GM08714 (cell line): Measurements from ENCODE around the gene PYCR2.
"Not testable (repeated sequence)": the region's sequence is repeated elsewhere in the genome, so short reads cannot be mapped to it uniquely, and the experiment has no call there.

ENCODE experiments used
- H3K4me3 ChIP-seq: fragments of 200-500 bp; sonication (Bioruptor generic); 2 replicates; pipeline ENCODE4 v1.5.1; 2014; ENCODE audit warnings: mild to moderate bottlenecking, low read length, inconsistent platforms
- ZNF274 ChIP-seq: IDR thresholded peaks from 2 replicates; pipeline ENCODE4 v1.6.1; 2012; ENCODE audit warnings: mild to moderate bottlenecking, low read depth, low read length

The PYCR2 gene

DNA sequence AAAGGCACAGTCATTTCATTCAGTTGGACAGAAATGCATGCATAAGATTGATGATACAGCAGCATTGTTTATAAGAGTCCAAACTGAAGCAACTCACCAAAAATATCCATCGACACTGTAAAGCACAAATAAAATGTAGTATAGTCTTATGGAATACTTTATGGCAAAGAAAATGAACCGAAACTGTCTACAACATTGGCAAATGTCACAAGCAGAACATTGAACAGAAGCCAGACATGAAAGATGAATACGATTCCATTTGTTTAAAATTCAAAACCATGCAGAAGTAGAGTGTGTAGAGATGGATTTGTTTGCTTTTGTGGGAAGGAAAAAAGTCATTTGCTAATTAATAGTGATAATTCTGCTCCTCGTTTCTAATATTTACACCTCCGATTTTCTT, 27.6 kb downstream of the PYCR2 start:
- TF ChIP-seq ZNF274, result no peak
- H3K4me3 ChIP-seq, result no peak overlapping the region

DNA sequence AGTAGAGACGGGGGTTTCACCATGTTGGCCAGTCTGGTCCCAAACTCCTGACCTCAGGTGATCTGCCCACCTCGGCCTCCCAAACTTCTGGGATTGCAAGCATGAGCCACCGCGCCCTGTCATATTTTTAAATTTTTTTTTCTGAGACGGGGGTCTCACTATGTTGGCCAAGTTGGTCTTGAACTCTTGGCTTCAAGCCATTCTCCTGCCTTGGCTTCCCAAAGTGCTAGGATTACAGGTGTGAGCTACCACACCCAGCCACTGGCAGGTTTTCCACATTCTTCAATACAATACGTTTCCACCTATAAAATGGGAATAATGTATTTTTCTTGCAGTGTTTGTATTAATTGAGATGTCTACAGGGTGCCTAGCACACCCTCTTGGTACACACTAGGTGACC, 31.7 kb downstream of the PYCR2 start:
- H3K4me3 ChIP-seq, result no peak overlapping the region
- no peak for TF ChIP-seq ZNF274

DNA sequence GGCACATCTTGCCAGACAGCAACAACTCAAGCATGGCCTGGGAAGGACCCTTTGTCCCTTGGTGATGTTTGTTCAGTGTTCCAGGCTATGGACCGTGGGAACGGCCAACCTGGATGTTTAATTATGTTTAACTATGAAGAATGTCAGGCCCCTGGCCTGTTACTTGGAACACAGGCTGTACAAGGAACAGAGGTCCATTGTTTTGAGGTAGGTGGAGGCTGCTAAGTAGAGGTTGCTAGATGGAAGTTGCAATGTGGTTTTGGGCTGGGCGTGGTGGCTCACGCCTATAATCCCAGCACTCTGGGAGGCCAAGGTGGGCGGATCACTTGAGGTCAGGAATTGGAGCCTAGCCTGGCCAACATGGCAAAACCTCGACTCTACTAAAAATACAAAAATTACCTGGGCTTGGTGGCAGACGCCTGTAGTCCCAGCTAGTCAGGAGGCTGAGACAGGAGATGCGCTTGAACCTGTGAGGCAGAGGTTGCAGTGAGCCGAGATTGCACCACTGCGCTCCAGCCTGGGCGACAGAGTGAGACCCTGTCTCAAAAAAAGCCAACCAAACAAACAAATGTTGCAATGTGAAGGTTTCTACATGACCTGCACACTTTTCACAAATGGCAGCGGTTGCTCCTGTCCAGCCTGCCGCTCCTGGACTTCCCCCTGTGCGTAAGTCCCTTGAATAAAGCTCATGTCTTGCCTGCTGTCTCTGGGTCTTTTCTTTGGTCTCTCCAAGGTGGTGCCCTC, 32.6 kb downstream of the PYCR2 start:
- TF ChIP-seq ZNF274, result no peak
- H3K4me3 ChIP-seq, result no peak overlapping the region

DNA sequence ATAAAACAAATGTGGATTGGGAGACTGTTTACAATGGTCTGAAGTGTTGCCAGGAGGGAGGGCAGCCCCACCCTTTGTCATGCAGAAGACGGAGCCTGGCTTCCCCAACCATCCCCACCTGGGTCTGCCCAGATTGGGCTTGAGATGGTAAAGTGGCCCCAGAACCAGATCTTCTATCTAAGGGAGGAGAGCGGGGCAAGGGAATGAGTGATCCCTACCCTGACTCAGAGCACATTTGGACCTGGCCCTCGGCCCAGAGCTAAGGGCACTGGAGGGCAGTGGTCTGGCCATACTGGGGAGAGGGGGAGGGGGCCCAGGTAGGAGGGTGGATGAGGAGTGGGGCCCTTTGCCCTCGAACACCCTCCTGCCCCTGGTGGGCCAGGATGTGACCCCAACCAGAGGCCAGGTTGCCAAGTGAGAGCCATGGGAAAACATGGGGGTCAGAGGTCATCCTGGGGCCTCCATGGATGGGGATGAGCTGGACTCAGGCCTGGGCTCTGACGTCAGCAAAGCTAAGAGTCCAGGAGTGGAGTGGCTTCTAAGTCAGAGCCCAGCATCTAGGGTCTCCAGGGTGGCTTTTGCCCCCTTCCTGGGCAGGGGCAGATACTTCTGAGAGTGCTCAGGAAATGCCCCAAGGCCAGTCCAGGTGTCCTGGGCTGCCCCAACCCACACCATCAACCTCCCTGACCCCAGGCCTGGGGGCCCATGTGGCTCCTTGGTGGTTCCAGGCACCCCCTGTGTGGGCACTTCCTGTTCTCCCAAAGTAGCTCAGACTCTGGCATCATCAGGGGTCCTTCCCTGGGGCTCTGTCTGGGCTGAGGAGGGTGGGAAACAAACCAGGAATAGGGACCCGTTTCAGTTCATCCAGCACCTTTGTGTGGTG, 33.5 kb downstream of the PYCR2 start:
- H3K4me3 ChIP-seq, result no peak overlapping the region
- TF ChIP-seq ZNF274, result no peak

DNA sequence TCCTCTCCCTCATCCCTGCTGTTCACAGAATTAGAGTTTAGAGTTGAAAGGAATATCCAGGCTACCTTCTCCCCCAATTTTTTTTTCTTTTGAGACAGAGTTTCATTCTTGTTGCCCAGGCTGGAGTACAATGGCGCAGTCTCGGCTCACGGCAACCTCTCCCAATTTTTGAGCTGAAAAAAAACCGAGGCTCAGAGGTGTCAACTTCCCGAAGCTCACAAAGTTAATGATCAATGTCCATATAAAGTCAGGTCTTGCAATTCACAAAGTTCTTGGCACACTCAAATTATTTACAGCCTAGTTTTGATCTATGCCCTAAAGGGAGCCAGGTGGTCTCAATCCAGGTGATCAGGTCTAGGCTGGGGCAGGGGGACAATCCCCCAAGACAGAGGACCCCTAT, 34.3 kb downstream of the PYCR2 start:
- no peak for TF ChIP-seq ZNF274
- H3K4me3 ChIP-seq, result no peak overlapping the region

DNA sequence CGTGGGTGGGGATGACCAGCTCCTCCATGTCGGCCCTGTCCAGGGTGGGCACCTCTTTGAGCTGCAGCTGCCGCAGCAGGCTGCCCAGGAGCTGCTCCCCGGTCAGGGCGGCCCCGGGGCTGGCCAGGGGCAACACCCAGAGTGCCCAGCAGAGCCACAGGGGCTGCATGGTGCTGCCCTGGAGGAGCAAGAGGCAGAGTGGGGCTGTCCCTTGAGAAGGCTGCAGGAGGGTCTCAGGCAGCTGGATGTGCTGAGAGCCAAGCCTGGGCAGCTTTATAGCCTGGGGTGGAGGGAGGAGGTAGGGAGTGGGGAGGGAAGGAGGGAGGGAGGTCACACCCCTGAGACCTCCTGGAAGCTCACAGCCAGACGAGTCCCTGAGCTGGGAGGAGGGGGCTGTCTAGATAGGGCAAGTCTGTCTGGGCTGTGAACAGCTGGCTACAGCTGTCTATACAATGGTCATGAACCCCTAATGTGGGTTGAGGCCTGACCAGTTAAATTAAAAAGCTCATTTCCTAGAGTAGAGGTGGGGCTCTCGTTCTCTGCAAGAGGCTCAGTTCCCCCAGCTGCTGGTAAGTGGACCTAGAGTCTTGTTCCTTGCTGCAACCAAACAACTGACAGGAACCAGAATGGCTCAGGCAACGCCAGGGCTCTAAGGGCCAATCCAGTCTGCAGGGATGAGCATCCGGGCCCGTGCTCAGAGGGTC, 35.0 kb downstream of the PYCR2 start, which contains the start of gene LEFTY1:
LEFTY1 (minus strand) TSS at position 249 of the 704 bp plus-strand sequence; CDS start at position 169, 80 bp downstream.
- no peak for TF ChIP-seq ZNF274
- no peak within 1 kb of the TSS for H3K4me3 ChIP-seq

DNA sequence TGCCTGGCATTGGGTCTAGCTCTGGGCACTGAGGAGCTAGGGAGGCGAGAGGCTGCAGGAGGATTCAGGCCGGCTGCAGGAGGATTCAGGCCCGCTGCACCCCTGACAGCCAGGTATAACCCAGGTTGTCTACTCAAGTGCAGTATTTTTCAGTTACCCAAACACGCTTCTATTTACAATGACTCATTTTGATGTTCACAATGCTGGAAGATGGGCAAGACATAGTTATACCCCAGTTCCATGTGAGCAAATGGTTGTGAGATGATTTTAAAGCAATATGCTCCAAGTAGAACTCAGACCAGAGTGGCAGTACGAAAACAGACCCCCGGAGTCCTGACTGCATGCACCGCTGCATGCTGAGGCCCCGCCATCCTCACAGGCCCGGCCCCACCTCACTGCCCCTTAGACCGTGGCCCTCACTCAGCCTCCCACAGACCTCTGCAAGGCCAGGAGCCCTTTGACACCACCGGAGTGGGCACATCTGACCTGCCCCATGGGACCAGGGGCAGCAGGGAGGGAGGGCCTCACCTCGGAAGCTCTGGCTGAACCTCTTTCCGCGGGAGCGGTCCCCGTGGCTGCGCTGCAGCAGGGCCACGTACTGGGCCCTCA, 35.7 kb downstream of the PYCR2 start:
- H3K4me3 ChIP-seq, result no peak overlapping the region
- TF ChIP-seq ZNF274, result no peak

DNA sequence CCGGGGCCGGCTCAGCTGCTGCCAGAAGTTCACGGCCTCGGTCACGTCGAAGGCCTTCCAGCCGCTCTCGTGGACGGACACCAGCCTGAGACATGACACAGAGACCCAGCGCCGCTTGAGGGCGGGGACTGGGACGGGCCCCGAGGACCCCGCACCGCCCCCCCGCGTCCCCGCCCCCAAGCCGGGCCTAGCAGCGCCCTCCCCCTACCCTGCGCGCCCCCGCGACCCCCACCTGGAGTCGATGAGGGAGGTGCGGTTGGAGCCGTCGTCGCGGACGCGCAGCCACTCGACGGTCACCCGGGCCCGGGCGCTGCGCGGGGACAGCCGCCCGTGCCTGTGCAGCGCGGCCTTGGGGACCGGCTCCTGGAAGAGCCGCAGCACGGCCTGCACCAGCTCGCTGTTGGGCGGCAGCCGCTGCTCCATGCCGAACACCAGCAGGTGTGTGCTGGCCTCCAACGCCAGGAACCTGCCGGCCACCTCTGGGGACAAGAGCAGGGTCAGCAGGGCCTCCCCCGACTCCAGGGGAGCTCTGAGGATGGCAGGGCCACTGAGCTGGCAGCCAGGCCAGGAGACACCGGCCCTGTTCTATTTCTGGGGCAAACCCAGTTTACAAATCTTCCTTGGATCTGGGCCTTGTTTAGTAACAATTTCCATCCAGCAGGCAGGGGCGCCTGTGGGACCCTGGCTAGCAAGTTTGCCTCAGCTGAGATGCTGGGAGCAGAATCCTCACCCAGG, 36.3 kb downstream of the PYCR2 start:
- not testable (repeated sequence) for H3K4me3 ChIP-seq

DNA sequence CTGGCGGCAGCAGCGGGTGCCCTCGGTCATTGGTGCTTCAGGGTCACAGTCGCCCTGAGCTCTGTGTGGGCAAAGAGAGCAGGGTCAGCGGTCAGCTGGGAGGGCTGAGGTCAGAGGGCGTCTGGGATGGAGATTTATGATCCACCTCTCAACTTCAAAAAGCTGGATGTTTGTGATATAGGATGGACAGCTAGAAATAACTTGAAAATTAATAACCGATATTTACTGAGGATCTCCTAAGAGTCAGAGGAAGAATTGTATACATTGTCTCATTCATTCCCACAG, 37.1 kb downstream of the PYCR2 start:
- no peak overlapping the region for H3K4me3 ChIP-seq
- no peak for TF ChIP-seq ZNF274

DNA sequence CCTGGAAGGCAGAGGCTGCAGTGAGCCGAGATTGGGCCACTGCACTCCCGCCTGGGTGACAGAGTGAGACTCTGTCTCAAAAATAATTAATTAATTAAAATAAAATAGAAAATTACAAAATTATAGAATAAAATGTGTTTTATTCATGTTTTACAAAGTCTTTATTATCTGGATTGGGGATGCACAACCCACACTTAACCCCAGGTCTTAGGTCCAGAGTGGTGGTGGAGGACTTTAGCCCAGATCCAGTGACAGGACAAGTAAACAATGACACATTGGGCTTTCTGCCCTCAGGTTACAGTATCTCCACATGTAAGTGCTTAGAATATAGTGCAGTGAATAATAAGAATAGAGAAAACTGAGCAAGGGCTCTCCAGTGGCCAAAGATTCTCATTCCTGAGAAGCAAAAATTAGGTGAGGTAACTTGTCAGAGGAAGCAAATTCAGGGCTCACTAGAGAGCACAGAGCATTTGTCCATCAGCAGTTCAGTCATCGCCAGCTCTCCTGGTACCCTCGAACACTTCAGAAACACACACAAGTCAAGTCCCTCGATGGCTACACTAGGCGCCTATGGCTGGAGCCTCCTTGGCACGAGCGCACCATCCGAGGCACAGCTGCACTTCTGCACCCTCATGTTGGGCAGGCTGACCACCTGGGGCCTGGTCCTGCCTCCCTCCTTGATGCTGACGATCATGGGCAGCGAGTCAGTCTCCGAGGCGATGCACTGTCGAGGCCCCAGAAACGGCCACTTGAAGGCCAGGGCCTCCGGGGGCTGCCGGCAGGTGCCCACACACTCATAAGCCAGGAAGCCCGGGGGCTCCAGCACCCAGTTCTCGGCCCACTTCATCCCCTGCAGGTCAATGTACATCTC, 37.7 kb downstream of the PYCR2 start:
- no peak overlapping the region for H3K4me3 ChIP-seq
- TF ChIP-seq ZNF274, result no peak

DNA sequence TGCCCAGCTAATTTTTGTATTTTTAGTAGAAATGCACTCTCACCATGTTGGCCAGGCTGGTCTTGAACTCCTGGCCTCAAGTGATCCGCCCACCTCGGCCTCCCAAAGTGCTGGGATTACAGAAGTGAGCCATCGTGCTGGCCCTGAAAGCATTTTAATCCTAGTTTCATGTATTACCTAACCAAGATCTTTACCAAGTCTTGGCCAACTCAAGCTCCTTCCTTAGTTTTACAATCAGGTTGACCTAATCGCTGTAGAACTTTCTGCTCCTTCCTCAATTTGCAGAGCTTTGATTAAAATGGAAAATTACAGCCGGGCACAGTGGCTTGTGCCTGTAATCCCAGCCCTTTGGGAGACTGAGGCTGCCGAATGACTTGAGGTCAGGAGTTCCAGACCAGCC, 38.7 kb downstream of the PYCR2 start:
- TF ChIP-seq ZNF274, result no peak
- no peak overlapping the region for H3K4me3 ChIP-seq

DNA sequence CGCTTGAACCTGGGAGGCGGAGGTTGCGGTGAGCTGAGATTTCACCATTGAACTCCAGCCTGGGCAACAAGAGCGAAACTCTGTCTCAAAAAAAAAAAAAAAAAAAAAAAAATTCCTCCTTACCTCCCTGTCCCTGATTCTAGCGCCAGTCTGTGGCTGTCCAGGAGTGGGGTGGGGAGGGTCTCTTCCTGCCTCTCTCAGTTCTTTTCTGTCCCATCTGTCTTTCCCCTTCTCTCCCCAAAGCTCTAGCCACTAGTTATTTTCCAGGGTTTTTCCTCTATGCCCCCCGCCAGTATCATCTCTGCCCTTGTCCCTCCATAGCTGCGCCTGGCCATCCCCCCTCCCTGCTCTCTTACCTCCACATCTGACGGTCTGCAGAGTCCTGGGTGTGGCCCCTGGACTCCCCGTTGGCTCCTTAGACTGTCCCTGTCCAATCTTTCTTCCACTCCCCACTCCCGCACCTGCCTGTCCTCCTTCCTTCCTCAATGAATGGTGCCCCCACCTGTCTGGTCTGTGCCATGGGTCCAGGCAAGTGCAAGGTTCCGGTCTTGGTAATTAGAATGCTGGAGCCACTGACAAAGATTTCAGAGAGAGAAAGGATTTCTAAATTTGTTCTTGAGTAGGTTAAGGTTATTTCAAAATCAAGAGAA, 40.3 kb downstream of the PYCR2 start:
- TF ChIP-seq ZNF274, result no peak
- H3K4me3 ChIP-seq, result no peak overlapping the region
